ENCODE results near the gene EHBP1.
"Not testable (repeated sequence)": the region's sequence is repeated elsewhere in the genome, so short reads cannot be mapped to it uniquely, and the experiment has no call there.

EHBP1 gene

DNA sequence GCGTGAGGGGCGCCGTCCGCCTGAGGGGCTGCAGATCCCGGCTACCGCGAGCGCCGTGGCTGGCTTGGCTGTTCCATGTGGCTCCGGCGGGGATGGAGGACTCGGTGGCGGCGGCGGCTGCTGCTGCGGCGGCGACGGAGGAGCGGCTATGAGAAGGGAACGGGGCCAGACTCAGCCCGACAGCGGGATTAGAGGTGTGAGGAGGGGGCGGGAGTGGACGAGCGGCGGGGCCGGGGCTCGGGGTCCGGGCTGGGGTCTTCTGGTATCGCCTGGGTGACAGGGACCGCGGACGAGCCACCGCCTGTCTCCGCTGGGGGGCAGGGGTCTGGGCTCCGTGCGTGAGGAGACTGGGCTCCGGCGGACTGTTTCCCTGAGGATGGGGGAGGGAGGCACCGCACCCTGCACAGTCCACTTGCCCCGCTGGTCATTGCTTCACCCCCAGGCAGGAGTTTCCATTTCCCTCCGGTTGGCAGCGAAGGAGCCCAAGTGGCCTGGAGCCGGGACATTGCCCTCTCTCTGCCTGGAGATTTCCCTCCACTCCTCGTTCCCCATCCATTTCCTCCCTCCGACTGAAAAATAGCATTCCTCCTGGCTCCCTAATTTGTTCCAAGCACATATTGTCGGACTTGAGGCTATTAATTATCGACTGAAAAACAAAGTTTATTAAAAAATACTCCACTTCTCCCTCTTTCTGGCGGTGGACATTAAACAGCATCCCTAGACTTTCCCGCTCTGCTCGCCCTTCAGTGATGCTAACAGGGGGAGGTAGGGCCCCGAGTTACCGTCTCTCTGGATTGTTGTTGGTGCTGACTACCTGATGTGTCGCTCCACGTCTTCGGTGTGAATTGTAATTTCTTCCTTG lies 577 bp downstream of the EHBP1 start:
- no peak for DNase-seq (ENCODE audit: low read depth)

- DNase-seq (ENCODE audit: low read depth) = no peak
Measured at GRCh38 chr2:62706721-62707521, 1.4 kb downstream of the EHBP1 start.

DNA sequence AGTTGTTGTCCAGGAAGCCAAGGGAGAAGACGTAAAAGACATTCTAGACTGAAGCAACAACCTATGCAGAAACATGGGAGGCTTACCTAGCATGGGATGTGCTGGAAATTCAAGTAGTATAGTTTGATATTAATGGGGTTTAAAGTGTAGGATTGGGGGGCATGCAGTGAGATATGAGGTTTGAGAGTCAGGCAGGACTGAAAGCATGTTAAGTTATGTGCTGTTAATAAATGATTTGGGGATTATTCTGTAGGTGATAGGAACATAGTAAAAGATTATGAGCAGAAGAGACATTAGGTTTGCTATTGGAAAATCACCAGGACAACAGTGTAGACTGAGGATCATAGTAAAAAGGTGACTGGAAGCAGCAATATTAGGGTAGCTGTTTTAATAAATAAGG lies 3.2 kb downstream of the EHBP1 start:
- DNase-seq (ENCODE audit: low read depth) = no peak

- DNase-seq (ENCODE audit: low read depth) = no peak
Measured at GRCh38 chr2:62711832-62712494, 6.5 kb downstream of the EHBP1 start.

DNA sequence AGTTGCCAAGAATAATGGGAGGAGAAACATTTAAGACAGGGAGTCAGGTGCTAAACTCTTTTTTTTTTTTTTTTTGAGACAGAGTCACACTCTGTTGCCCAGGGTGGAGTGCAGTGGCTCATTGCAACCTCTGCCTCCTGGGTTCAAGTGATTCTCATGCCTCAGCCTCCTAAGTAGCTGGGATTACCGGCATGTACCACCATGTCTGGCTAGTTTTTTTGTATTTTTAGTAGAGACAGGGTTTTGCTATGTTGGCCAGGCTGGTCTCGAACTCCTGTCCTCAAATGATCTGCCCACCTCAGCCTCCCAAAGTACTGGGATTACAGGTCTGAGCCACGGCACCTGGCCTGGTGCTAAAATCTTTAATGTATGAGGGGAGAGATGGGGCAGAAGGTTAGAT lies 7.7 kb downstream of the EHBP1 start:
- DNase-seq (ENCODE audit: low read depth) = not testable (repeated sequence)

DNA sequence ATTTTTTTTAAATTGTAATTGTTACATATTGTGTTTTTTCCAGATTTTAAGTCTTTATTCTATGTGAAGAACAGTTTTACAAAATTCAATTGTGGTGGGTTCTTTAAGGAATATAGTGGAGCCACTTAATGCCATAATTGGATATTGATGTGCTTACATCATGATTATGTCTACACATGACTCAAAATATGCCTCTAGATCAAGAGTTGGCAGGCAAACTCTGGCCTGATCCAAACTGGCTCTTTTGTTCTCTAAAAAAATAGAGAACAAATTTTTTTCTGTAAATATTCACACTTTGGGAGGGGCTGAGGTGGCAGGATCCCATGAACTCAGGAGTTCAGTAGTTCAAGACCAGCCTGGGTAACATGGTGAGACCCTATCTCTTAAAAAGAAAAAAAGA lies 8.3 kb downstream of the EHBP1 start:
- no peak for DNase-seq (ENCODE audit: low read depth)

GRCh38 chr2:62716768-62717167 lies 11.3 kb downstream of the EHBP1 start:
- no peak for DNase-seq (ENCODE audit: low read depth)

DNA sequence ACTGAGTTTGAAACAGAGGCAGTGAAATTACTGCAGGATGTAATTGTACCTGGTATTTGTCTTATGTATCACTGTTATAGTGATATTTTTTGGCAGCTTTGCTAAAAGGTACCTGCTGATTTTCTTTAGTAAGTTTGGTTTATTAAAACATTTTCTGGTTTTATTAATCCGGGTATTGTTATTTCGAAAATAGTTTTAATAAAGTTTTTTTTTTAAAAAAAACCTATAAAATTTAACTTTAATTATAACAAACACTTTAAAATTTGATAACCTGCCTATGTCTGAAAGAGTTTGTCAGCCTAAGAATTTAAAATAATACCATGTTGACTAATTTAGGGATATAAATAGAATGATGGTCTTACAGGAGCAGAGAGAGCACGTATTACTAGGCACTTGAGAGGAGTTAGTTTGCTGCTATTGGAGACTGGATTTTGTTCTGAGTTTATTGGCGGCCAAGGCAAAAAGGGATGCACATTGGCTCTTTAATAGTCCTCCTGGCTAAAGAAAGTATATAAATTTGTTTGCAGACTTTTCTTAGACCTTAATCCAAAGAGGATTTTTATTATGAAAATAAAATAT lies 12.1 kb downstream of the EHBP1 start:
- no peak for DNase-seq (ENCODE audit: low read depth)

GRCh38 chr2:62718225-62718822 lies 12.8 kb downstream of the EHBP1 start:
- no peak for DNase-seq (ENCODE audit: low read depth)

DNA sequence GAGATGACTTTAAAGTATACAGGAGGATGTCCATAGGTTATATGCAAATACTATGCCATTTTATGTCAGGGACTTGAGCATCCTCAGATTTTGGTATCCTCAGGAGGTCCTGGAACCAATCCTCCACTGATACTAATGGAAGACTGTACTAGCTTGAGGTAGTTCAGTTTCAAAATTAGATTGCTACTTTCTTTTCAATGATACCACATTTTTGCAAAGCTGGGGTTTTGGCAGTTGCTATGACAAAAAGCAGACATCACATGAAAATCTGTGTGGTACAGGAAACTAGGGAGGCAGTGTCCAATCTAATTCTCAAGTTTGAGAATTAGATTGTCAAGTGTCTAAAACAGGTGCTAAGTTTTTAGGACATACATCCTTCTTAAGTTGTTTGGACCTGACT lies 14.2 kb downstream of the EHBP1 start:
- DNase-seq (ENCODE audit: low read depth) = no peak

DNA sequence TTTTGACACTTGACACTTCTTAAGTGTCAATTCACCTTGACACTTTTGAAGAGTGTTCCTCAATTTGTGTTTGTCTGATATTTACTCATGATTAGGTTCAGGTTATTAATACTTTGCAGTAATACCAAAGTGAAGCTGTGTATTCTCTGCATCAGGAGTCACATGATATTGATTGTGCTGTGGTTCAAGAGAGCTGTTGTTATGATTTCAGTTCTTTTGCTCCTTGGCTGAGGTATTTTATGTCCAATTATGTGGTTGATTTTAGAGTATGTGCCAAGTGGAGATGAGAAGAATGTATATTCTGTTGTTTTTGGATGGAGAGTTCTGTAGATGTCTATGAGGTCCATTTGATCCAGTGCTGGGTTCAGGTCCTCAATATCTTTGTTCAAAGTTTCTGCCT lies 17.2 kb downstream of the EHBP1 start:
- DNase-seq (ENCODE audit: low read depth) = no peak

- DNase-seq (ENCODE audit: low read depth) = no peak
Measured at GRCh38 chr2:62723253-62723652, 17.7 kb downstream of the EHBP1 start.

DNA sequence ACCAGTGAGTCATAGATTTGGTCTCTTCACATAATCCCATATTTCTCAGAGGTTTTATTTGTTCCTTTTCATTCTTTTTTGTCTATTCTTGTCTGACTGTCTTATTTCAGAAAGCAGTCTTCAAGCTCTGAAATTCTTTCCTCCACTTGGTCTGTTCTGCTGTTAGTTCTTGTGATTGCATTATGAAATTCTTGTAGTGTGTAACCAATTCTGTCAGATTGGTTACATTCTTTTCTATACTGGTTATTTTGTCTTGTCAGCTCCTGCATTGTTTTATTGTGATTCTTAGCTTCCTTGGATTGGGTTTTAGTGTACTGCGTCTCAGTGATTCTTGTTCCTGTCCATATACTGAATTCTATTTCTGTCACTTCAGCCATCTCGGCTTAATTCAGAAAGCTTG lies 18.6 kb downstream of the EHBP1 start:
- DNase-seq (ENCODE audit: low read depth) = no peak

DNA sequence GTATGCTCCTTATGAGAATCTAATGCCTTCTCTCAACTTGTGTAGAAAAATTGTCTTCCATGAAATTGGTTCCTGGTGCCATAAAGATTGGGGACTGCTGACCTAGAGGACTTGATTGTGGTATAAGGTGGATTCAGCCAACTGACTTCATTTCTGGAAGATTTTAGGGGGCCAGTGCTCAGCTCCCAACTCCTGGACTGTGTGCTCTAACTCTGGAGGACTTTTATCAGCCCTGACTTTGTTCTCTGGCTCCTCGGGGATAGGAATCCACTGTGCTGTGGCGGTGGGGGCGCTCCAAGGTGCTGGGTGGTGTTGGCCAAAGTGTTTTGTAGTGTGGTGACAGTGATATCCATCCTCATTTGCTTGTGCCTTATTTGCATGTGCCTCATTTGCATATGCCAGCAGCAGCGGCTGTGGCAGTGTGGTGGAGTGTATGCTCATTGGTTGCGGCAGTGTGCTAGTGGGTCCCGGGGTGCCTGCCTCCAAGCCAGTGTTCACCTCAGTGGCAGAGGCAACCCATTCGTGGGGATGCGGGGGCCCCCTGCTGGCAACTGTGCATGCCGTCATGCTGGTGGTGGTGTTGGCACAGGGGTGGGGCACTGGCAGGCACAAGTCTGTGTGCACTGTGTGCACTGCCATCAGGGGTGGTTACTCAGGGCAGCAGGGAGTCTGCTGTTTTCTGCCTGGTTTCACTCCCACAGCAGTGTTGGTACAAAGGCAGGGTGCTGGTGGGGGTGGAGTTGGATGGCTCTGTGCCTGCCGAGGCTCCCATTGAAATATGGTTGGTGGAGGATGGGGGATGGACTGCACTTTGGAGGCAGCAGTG lies 19.6 kb downstream of the EHBP1 start:
- DNase-seq (ENCODE audit: low read depth) = no peak

DNA sequence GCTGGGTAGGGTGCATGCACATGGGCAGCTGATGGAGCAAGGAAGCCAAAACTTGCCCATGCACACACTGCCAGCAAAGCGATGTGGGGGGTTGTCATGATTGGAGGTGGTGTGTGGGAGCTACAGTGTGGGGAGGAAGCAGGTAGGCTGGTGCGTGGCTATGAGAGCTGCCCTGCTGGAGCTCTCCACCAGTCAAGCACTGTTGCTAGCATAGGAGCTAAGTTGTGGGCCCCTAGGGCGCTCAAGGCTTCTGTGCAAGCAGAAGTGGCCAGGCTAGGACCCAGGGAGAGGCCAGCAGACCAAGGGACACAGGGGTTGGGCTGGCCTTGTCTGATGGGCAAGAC lies 20.2 kb downstream of the EHBP1 start:
- DNase-seq (ENCODE audit: low read depth) = no peak

- DNase-seq (ENCODE audit: low read depth) = no peak
Measured at GRCh38 chr2:62727259-62727867, 21.9 kb downstream of the EHBP1 start.

DNA sequence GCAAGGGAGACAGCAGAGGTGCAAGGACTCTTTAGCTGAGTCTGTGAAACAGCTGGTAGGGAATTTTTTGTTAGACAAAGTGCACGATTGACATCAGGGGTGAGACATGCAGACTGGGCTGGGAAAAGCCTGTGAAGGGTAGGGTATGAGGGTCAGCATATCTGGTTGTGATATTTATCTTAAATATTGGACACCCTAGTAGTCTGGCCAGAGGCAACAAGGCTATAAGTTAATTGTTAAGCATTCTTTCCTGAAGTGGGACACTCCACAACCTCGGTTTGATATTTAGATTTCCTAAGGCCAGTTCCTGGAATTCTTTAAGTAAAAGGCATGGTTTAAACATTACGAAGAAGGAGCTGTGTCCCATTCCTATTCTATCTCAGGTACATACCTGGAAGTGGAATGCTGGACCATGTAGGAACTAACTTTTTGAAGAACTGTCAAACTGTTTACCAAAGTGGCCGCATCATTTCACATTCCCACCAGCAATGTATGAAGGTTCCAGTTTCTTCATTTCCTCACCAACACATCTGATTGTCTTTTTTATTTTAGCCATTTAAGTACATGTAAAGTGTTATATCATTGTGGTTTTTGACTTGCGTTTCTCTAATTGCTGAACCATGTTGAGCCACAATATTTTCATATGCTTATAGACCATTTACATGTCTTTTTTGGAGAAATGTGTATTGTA lies 22.5 kb downstream of the EHBP1 start:
- DNase-seq (ENCODE audit: low read depth) = no peak

DNA sequence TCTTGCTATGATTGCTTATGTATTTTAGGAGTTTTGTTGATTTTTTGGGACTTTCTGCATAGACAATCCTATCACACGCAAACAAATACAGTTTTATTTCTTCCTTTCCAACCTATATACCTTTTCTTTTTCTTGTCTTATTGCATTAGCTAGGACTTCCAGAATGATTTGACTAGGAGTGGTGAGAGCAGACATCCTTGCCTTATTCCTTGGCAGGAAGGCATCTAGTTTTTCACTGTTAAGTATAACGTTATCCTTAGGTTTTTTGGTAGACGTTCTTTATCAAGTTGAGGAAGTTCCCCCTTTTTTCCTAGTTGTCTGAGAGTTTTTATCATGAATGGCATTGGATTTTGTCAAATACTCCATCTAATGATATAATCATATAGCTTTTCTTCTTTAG lies 25.8 kb downstream of the EHBP1 start:
- DNase-seq (ENCODE audit: low read depth) = no peak

DNA sequence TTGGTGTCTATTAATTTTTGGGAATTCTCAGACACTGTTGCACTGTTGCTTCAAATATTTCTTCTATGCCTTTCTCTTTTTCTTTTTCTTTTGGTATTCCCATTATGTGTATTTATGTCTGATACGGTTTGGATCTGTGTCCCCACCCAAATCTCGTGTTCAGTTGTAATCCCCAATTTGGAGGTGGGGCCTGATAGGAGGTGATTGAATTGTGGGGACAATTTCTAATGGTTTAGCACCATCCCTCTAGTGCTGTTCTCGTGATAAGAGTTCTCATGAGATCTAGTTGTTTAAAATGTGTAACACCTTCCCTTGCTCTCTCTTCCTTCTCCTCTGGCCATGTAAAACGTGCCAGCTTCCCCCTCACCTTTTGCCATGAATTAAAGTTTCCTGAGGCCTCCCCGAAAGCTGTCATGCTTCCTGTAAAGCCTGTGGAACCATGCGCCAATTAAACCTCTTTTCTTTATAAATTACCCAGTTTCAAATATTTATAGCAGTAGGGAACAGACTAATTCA lies 26.8 kb downstream of the EHBP1 start:
- DNase-seq (ENCODE audit: low read depth) = no peak

- DNase-seq (ENCODE audit: low read depth) = no peak
Measured at GRCh38 chr2:62733546-62733945, 28.0 kb downstream of the EHBP1 start.
